NCI-H774 (cell line): ENCODE data around the gene MALRD1.

Source experiments
- DNase-seq: peaks from one replicate; lab custom pipeline; 2025; lab: John Stamatoyannopoulos, UW

Gene MALRD1

GRCh38 chr10:19048489-19048888 lies at the start of gene MALRD1:
TSS of gene MALRD1 (plus strand) at chr10:19048801. CDS start at chr10:19048939, 138 bp downstream.
- DNase-seq, result no peak

GRCh38 chr10:19003341-19003740 lies 45.3 kb upstream of the MALRD1 start:
- no peak for DNase-seq

GRCh38 chr10:19012111-19012510 lies 36.5 kb upstream of the MALRD1 start:
- no peak for DNase-seq

- no peak for DNase-seq
These were observed 34.6 kb upstream of the MALRD1 start for GRCh38 chr10:19014034-19014433.

GRCh38 chr10:19014498-19014897 lies 34.1 kb upstream of the MALRD1 start:
- no peak for DNase-seq

GRCh38 chr10:19017116-19017890 lies 31.3 kb upstream of the MALRD1 start:
- no peak for DNase-seq

GRCh38 chr10:19021162-19021561 lies 27.4 kb upstream of the MALRD1 start:
- no peak for DNase-seq

- no peak for DNase-seq
These were observed 24.0 kb upstream of the MALRD1 start for GRCh38 chr10:19024611-19025010.

GRCh38 chr10:19031763-19032162 lies 16.8 kb upstream of the MALRD1 start:
- no peak for DNase-seq

GRCh38 chr10:19033741-19034140 lies 14.9 kb upstream of the MALRD1 start:
- DNase-seq, result no peak

- DNase-seq, result no peak
These were observed 7.4 kb upstream of the MALRD1 start for GRCh38 chr10:19041171-19041570.

GRCh38 chr10:19043431-19043830 lies 5.2 kb upstream of the MALRD1 start:
- no peak for DNase-seq

- no peak for DNase-seq
These were observed 1.9 kb upstream of the MALRD1 start for GRCh38 chr10:19046679-19047078.

- no peak for DNase-seq
These were observed 290 bp downstream of the MALRD1 start for GRCh38 chr10:19048891-19049290.

GRCh38 chr10:19049567-19049966 lies 966 bp downstream of the MALRD1 start:
- no peak for DNase-seq

- no peak for DNase-seq
These were observed 5.8 kb downstream of the MALRD1 start for GRCh38 chr10:19054289-19054835.

GRCh38 chr10:19058046-19058445 lies 9.4 kb downstream of the MALRD1 start:
- no peak for DNase-seq

GRCh38 chr10:19063986-19064385 lies 15.4 kb downstream of the MALRD1 start:
- no peak for DNase-seq

GRCh38 chr10:19071946-19072345 lies 23.3 kb downstream of the MALRD1 start:
- no peak for DNase-seq

GRCh38 chr10:19077276-19077675 lies 28.7 kb downstream of the MALRD1 start:
- no peak for DNase-seq

- DNase-seq, result no peak
These were observed 48.0 kb downstream of the MALRD1 start for GRCh38 chr10:19096501-19097073.

GRCh38 chr10:19097151-19097550 lies 48.5 kb downstream of the MALRD1 start:
- no peak for DNase-seq

- no peak for DNase-seq
These were observed 50.2 kb downstream of the MALRD1 start for GRCh38 chr10:19098803-19099202.

- DNase-seq, result no peak
These were observed 58.8 kb downstream of the MALRD1 start for GRCh38 chr10:19107406-19107805.
